Muscle of back (tissue), 11 donors: Measurements from ENCODE around the gene EPC2. TPM values are rescaled to one million over a fixed set of nuclear protein-coding genes. Genes with fewer than 3 reads are reported as not detected.

Source experiments
- DNase-seq, 3 donors: peaks; one replicate each; pipeline versions ENCODE4 v3.0.0 to v3.0.0-alpha.2; 2013
- polyA plus RNA-seq, 10 donors: library from polyadenylated mRNA; unstranded; fragments of 120-200 nt; gene quantifications; one replicate each; pipeline ENCODE4 v1.2.1, GENCODE V29; 2013; ENCODE audit not compliant: insufficient read length in 10 of 10

The EPC2 gene
- polyA plus RNA-seq, 10 donors = 22.5 to 32.4 (median 27.2) TPM

DNA sequence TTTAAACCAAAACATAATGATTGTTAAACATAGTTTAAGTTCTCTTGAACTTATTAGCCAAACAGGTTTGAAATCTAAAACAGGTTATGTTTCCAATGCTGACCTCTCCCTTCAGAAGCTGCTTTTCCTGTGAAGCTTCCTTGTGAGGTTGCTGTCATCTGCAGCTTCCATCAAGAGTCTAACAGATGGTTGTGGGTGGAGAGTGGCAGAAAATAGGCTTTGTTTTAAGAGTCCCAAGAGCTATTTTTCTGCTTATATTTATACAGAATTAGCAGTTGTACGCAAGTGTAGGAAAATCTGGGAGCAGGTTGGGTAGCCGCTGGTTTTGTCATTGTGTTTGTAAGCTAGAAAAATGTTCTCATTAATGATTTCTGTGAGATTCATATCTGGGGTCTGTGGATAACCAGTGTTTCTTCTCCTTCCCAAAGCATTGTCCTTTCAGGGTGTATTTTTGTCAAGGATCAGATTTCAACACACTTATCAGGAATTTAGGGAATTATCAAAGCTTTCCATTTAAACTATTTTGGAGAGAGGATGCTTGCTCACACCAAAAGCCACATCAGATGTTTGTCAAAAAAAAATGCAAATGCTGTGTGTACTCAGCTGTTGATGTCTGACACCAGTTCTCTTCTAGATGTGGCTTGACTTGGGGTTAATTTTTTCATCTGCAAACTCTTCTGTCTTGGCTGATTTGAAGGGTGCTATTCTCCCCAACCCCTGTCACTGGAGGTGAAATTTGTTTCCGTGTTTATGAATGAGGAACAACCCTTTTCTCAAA is 152.4 kb downstream of the EPC2 start:
- DNase-seq = no peak

DNA sequence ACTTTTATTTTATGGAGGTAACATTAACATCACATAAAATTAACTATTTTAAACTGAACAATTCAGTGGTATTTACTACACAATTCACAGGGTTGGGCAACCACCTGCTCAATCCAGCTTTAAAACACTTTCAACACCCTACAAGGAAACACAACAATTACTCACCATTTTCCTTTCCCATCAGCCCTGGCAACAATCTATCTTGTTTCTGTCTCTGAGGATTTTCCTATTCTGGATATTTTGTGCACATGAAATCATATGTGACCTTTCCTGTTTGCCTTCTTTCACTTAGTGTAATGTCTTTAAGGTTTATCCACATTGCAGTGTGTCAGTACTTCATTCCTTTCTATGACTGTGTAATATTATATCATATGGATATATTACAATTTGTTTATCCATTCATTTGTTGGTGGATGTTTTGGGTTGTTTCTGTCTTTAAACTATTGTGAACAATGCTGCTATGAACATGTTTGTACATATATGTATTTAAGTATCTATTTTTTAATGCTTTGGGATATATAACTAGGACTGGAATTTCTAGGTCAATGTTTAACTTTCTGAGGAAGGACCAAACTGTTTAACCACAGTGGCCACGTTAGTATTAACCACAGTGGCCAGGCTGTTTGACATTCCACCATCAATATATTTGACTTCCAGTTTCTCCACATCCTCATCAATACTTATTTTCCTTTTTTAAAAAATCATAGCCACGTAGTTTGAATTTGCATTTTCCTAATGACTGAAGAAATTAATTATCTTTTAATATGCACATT is 158.1 kb downstream of the EPC2 start:
- DNase-seq = no peak

DNA sequence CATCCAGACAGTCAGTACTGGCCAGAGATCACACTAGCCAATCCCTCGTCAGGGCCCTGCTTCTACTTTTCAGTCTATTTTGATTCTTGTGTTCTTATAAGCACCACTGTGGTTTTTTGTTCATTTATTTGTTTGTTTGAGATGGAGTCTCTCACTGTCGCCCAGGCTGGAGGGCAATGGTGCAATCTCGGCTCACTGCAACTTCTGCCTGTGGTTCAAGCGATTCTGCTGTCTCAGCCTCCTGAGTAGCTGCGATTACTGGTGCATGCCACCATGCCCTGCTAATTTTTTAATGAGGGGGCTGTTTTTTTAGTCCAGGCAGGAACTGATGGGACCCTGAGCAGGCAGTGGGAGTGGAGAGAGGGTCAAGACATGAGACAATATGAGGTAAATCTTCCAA is 165.5 kb downstream of the EPC2 start:
- DNase-seq = no peak

DNA sequence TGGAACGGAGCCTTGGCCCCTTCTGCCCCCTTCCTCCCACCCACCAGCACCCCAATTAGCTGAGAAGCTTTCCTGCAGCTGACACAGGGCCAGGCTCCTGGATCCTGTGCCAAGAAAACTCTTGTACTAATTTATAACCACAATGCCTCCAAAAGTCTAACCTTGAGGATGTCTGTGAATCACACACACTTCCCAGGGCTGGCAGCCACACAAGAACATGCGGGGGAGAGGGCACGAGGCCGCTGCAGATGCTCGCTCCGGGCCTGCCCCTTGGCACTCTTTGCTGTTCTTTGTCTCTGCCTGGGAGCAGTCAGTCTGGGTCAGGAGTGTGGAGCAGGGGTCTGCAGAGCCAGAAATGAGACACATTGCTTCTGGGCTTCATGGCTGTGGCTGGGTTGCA is 167.8 kb downstream of the EPC2 start:
- no peak for DNase-seq

DNA sequence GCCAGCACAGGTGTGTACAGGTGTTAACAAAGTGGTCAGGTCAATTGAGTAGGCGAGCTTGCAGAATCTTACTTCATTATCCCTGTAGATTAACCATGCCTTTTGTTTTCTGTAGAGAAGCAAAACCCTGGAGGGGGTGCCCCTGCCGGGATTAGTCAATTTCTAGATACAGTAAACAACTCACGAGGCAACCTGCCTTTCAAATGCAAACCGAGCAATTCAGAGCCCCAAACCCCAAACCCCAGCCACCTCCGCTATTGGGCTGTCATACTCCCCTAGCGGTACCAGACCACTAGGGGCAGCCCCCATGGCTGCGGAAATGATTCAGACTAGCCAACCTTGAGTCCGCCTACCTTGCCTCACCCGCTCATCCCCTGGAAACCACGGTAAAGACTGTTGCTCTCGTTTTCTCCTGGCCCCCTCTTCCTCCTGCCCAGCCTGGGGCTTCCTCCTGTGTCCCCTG is 169.1 kb downstream of the EPC2 start:
- no peak for DNase-seq

DNA sequence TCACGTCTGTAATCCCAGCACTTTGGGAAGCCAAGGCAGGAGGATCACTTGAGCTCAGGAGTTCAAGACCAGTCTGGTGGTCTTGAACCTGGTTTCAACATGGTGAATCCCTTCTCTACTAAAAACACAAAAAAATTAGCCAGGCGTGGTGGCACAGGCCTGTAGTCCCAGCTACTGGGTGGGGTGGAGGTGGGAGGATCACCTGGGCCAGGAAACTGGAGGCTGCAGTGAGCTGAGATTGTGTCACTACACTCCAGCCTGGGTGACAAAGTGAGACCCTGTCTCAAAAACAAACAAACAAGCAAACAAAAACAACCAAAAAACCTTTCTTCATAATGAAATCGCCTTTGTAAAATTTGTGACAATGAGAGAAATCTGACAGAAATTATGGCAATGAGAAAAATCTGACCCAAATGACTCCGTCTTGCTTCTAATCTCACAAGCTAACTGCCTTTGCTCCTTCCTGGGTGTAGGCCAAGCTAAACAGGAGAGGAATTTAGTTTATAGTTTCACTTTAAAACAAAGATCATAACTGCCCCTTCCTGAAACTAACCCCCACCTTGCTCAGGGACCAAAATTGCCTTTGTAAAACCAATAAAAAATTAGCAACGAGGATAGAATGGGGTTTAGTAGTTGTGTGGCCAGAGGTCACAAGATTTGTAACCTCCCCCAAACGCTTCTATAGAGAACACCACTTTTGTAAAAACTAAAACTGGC is 169.8 kb downstream of the EPC2 start:
- DNase-seq = peak in 2 of 3 donors; percentile 12 to 32

DNA sequence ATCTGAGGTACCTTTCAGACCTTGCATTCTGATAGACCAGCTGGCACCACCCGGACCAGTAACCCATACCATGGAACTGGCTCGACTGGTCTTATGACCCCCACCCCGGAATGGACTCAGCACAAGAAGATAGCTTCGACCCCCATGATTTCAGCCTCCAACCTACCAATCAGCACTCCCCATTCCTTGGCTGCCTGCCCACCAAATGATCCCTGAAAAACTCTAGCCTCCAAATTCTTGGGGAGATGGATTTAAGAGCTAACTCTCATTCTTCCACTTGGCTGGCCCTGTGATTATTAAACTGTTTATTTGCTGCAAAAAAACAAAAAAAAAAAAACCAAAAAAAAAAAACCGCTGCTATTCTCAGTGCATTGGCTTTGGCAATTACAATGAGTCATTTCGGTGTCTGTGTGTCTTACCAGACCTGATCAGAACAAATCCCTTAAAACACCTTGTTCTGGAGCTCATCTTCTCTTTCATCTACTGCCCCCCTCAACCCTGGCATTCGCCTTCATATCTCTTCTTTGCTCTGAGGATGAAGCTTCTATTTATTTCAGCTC is 170.4 kb downstream of the EPC2 start:
- DNase-seq = no peak

DNA sequence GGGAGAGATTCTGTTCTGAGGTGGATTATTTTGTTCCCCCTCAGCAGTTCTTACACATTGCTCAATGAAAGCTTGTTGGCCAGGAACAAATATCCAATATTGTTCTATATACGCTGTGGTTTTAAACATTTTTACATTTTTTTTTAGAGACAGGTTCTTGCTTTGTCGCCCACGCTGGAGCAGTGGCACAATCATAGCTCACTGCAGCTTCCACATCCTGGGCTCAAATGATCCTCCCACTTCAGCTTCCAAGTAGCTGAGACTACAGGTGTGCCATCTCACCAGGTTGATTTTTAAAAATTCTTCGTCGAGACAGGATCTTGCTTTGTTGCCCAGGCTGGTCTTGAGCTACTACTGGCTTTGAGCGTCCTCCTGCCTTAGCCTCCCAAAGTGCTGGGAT is 171.6 kb downstream of the EPC2 start:
- DNase-seq = no peak

DNA sequence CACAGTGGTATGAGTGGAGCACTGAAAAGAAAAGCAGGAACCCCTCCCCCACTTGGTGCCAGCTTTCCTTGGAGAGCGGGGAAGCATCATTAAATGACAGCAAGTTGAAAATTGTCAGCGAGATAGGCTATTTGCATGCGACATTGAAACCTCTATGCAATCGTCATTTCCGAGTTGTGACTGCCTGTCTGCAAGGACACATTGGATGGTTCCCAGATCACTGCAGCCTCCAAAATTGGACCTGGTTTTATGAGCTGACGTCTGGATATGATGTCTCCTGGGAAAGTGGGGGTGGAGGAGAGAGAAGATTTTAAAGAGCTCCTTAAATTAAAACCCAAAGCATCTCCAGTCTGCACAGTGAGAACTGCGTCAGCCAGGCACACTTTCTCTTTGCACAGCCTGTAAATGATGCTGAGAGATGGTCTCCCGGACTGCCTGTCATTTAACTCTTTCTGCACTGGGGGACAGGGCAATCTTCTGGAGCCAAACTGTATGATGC is 172.7 kb downstream of the EPC2 start:
- peak; percentile 13 to 51 (median 24) for DNase-seq

DNA sequence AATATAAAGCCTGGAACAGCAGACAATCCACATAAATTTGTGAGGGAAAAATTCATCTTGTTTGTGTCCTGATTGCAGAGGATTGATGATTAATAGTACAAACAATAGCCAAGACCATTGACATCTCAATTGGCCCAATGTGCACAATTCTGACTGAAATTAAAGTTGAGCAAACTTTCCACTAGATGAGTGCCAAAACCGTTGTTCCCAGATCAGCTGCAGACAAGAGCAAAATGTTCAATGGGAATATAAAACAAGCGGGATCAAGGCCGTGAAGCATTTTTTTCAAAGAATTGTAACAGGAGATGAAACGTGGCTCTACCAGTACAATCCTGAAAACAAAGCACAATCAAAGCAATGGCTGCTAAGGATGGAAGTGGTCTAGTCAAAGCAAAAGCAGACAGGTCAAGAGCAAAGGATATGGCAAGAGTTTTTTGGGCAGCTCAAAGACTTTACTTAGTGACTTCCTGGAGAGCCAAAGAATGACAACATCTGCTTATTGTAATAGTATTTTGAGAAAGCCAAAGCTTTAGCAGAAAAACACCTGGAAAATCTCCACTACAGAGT is 174.6 kb downstream of the EPC2 start:
- peak; percentile 36 to 76 (median 38) for DNase-seq

DNA sequence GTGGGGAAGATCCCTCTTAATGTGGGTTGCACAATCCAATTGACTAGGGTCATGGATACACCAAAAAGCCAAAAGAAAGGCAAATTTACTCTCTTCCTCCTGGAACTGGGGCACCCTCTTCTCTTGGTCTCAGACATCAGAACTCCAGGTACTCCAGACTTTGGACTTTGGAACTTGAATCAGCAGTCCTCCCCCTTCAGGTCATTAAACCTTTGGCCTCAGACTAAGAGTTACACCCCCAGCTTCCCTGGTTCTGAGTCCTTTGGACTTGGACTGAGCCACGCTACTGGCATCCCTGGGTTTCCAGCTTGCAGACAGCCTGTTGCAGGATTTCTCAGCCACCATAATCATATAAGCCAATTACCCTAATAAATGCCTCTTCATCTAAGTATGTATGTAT is 179.6 kb downstream of the EPC2 start:
- no peak for DNase-seq

DNA sequence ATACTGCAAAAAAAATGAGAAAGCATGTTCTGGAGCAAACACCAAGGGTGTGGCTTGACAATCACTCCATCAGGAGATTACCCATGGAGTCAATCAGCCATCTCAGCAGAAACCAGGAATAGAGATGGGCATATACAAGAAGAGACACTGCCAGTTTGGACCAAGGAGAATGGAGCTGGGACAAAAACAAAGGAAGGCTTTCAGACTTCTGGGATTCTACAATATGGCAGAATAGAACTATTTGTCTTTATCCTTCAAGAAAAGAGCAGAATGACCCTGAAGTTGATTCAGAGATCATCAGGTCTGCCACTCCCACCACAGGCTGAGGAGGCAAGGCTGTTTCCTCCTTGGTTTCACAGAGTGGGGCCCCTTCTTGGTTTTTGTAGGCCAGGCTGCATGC is 182.2 kb downstream of the EPC2 start:
- DNase-seq = no peak

DNA sequence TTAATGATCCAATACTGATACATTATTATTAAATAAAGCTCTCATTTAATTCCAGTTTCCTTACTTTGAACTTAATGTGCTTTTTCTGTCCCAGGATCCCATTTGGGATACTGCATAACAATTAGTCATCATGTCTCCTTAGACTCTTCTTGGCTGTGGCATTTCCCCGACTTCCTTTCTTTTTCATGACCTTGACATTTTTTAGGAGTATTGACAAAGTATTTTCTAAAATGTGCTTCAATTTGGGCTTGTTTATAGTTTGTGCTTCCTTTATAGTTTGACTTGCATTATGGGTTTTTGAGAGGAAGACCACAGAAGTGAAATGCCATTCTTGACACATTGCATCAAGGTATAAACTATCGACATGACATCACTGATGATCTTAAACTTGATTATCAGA is 184.4 kb downstream of the EPC2 start:
- DNase-seq = no peak

DNA sequence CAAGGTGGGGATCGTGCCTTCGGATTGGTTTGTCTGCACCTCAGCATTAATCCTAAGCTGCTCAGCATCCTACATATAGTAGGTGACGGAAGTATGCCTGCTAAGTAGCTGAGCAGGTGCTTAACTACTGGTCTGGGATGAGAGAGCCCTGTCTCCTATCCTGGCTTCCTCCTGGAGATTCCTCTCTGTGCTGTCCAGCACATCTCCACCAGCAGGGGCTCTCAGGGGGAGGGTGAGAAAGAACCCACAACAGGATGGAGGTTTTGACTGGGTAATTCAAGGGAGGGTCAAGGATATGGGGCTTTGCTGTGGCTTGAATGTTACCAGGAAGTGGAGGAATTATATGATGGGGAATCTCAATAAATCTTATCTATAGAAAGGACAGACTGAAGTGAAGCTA is 185.1 kb downstream of the EPC2 start:
- no peak for DNase-seq

DNA sequence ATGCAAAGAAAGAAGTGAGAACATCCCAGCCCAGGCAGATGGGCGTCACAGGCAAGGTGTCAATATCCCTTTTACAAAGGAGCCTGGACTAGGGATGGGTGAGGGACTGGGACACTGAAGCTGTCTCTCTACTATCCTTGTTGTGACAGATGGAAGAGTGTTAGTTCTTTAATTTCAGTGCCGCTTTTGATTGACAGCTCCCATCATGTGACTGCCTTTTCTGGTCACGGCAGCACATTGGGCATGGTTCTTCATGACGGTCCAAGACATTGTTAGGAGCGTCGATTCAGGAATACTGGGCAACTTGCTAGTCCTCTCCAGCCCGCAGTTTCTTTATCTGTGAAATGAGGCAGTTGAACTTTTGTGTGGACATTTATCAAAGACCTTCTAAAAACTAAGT is 188.1 kb downstream of the EPC2 start:
- no peak for DNase-seq

Other genes with a start within 250 kb of the EPC2 start
- 1 to 10 TPM; 1.4 to 3.1 (median 2.0) TPM for gene KIF5C, start 230.5 kb downstream of the EPC2 start, polyA plus RNA-seq